ENCODE results near the gene EIF4G1. TPM values are rescaled to one million over a fixed set of nuclear protein-coding genes. Genes with fewer than 3 reads are reported as not detected.

EIF4G1 gene
- total RNA-seq, 1 donor from 2014 or later: 192 TPM

GRCh38 chr3:184316792-184317191 is 2.4 kb downstream of the EIF4G1 start:
- peaks cover 30 to 48% of the 10 kb centered on the region in 2 donors for H3K4me1 ChIP-seq
- no peak for DNase-seq (ENCODE audit: low spot score in 2 of 2)
- H3K27me3 ChIP-seq: no peaks in the 10 kb centered on the region
- no peak for TF ChIP-seq CTCF (IDR thresholded peaks at IDR 0.05)
- peaks cover 24 to 34% of the 10 kb centered on the region in 2 donors for H3K36me3 ChIP-seq
- H3K27ac ChIP-seq: peak overlapping the region; percentile 95 to 98
- H3K4me3 ChIP-seq: peak overlapping the region; percentile 76 to 79
- H3K9me3 ChIP-seq: no peaks in the 10 kb centered on the region
- intact Hi-C loops (cut with DNase I): loop anchor here (10.0 kb wide), 1 partner anchor 968 kb away; no protein-coding TSS in a partner anchor

- Histone ChIP-seq H3K4me3 (peak overlapping the region in 1 of 2 donors; percentile 79), H3K27me3 (no peaks in the 10 kb centered on the region), H3K9me3 (no peaks in the 10 kb centered on the region), H3K27ac (peak overlapping the region; percentile 21 to 95), H3K4me1 (peaks cover 30 to 48% of the 10 kb centered on the region in 2 donors), H3K36me3 (peaks cover 28 to 38% of the 10 kb centered on the region in 2 donors)
- TF ChIP-seq CTCF (IDR thresholded peaks at IDR 0.05): no peak
- intact Hi-C loops (cut with DNase I): loop anchor here (10.0 kb wide), 1 partner anchor 968 kb away; no protein-coding TSS in a partner anchor
- DNase-seq (ENCODE audit: low spot score in 2 of 2): no peak
These were observed 2.8 kb downstream of the EIF4G1 start for GRCh38 chr3:184317201-184317600.

- Histone ChIP-seq H3K27ac (peak overlapping the region; percentile 90 to 95), H3K36me3 (peaks cover 57 to 67% of the 10 kb centered on the region in 2 donors), H3K4me1 (peaks cover 30 to 43% of the 10 kb centered on the region in 2 donors), H3K27me3 (no peaks in the 10 kb centered on the region), H3K9me3 (no peaks in the 10 kb centered on the region), H3K4me3 (peak overlapping the region; percentile 52 to 79)
- TF ChIP-seq CTCF (IDR thresholded peaks at IDR 0.05): no peak
- intact Hi-C loops (cut with DNase I): loop anchor here (1.0 kb wide), 1 partner anchor 15 kb away; no protein-coding TSS in a partner anchor
- peak; percentile 93 to 98 for DNase-seq (ENCODE audit: low spot score in 2 of 2)
These were observed 5.7 kb downstream of the EIF4G1 start for GRCh38 chr3:184320104-184320445.

- Histone ChIP-seq H3K4me1 (peaks cover 21 to 31% of the 10 kb centered on the region in 2 donors), H3K36me3 (peaks cover 73 to 75% of the 10 kb centered on the region in 2 donors)
- intact Hi-C loops (cut with DNase I): no loop called here
These were observed 7.3 kb downstream of the EIF4G1 start for GRCh38 chr3:184321666-184322065.

GRCh38 chr3:184322731-184323487 is 8.5 kb downstream of the EIF4G1 start:
- no peak for TF ChIP-seq CTCF (IDR thresholded peaks at IDR 0.05)
- H3K27ac ChIP-seq: peak overlapping the region; percentile 43 to 44
- H3K27me3 ChIP-seq: no peaks in the 10 kb centered on the region
- peak in 1 of 2 donors; percentile 82 for DNase-seq (ENCODE audit: low spot score in 2 of 2)
- H3K9me3 ChIP-seq: no peaks in the 10 kb centered on the region
- intact Hi-C loops (cut with DNase I): no loop called here
- peaks cover 21 to 26% of the 10 kb centered on the region in 2 donors for H3K4me1 ChIP-seq
- peaks cover 75 to 77% of the 10 kb centered on the region in 2 donors for H3K36me3 ChIP-seq
- H3K4me3 ChIP-seq: no peak overlapping the region

More at GRCh38 chr3:184321666-184322065, 7.3 kb downstream of the EIF4G1 start:
- no peak for DNase-seq (ENCODE audit: low spot score in 2 of 2)
- H3K4me3 ChIP-seq: no peak overlapping the region
- no peaks in the 10 kb centered on the region for H3K27me3 ChIP-seq
- H3K9me3 ChIP-seq: no peaks in the 10 kb centered on the region
- peak overlapping the region in 1 of 2 donors; percentile 95 for H3K27ac ChIP-seq
- TF ChIP-seq CTCF (IDR thresholded peaks at IDR 0.05): no peak
